OCI-LY1 (cell line): ENCODE measurements around the gene RNF11.

Experiments
- H2AFZ ChIP-seq: fragments of 200-600 bp; sonication (generic), shearing (Covaris generic); 2 replicates; pipeline ENCODE4 v1.6.0; 2014; ENCODE audit warnings: antibody characterized with exemption, mild to moderate bottlenecking, low read length
- H3F3A ChIP-seq: fragments of 200-600 bp; sonication (generic), shearing (Covaris generic); 2 replicates; pipeline ENCODE4 v1.6.0; 2014; ENCODE audit warnings: mild to moderate bottlenecking, antibody characterized with exemption, low read length, moderate library complexity; ENCODE audit not compliant: insufficient read depth
- H3K27ac ChIP-seq: fragments of 200-600 bp; sonication (generic); 2 replicates; pipeline ENCODE4 v1.5.1; 2014; ENCODE audit warnings: low read length, mixed run types, mild to moderate bottlenecking, low read depth; ENCODE audit not compliant: poor library complexity, severe bottlenecking
- H3K27me3 ChIP-seq: fragments of 200-600 bp; sonication (generic); 2 replicates; pipeline ENCODE4 v1.6.0; 2014; ENCODE audit warnings: antibody characterized with exemption, mild to moderate bottlenecking, low read length, moderate library complexity; ENCODE audit not compliant: insufficient read depth
- H3K36me3 ChIP-seq: fragments of 200-600 bp; sonication (generic); 2 replicates; pipeline ENCODE4 v1.6.1; 2014; ENCODE audit warnings: mild to moderate bottlenecking, antibody characterized with exemption, low read length, moderate library complexity, mixed read lengths; ENCODE audit not compliant: insufficient read depth
- H3K4me1 ChIP-seq: fragments of 200-600 bp; sonication (generic); 2 replicates; pipeline ENCODE4 v1.5.1; 2014; ENCODE audit warnings: mild to moderate bottlenecking, low read length, moderate library complexity; ENCODE audit not compliant: insufficient read depth, severe bottlenecking
- H3K4me2 ChIP-seq: fragments of 200-600 bp; sonication (generic), shearing (Covaris generic); 2 replicates; pipeline ENCODE4 v1.6.1; 2014; ENCODE audit warnings: low read length
- H3K4me3 ChIP-seq: fragments of 200-600 bp; sonication (generic); 2 replicates; pipeline ENCODE4 v1.5.1; 2014; ENCODE audit warnings: low read length, low read depth, mild to moderate bottlenecking, mixed read lengths; ENCODE audit not compliant: poor library complexity, severe bottlenecking
- H3K79me2 ChIP-seq: fragments of 200-600 bp; shearing (Covaris generic); 2 replicates; pipeline ENCODE4 v1.6.1; 2016; ENCODE audit warnings: mixed run types, low read length, mixed read lengths; ENCODE audit not compliant: insufficient read depth
- H3K9ac ChIP-seq: fragments of 200-600 bp; sonication (generic), shearing (Covaris generic); 2 replicates; pipeline ENCODE4 v1.6.1; 2014; ENCODE audit warnings: mild to moderate bottlenecking, low read length, mixed read lengths
- H3K9me2 ChIP-seq: fragments of 200-600 bp; sonication (generic), shearing (Covaris generic); 2 replicates; pipeline ENCODE4 v1.6.1; 2014; ENCODE audit warnings: low read depth, mild to moderate bottlenecking, low read length, mixed read lengths
- H3K9me3 ChIP-seq: fragments of 200-600 bp; shearing (Covaris generic); 2 replicates; pipeline ENCODE4 v1.6.1; 2014; ENCODE audit warnings: low read length, mixed read lengths
- H4K20me1 ChIP-seq: fragments of 200-600 bp; sonication (generic), shearing (Covaris generic); 2 replicates; pipeline ENCODE4 v1.6.0; 2016; ENCODE audit warnings: mild to moderate bottlenecking, low read length; ENCODE audit not compliant: insufficient read depth
- EZH2 ChIP-seq: fragments of 200-600 bp; sonication (generic), shearing (Covaris generic); IDR thresholded peaks from 2 replicates; pipeline ENCODE4 v1.8.0; 2017; ENCODE audit warnings: borderline replicate concordance, mixed run types, mild to moderate bottlenecking, antibody characterized with exemption, low read length, moderate library complexity, mixed read lengths
- TF ChIP-seq, protein P1 (sequence below): fragments of 200-600 bp; sonication (generic), shearing (Covaris generic); IDR thresholded peaks from 2 replicates; pipeline ENCODE4 v1.5.1; 2017; ENCODE audit warnings: mild to moderate bottlenecking, antibody characterized with exemption, low read length, moderate library complexity, mixed read lengths

The RNF11 gene

DNA sequence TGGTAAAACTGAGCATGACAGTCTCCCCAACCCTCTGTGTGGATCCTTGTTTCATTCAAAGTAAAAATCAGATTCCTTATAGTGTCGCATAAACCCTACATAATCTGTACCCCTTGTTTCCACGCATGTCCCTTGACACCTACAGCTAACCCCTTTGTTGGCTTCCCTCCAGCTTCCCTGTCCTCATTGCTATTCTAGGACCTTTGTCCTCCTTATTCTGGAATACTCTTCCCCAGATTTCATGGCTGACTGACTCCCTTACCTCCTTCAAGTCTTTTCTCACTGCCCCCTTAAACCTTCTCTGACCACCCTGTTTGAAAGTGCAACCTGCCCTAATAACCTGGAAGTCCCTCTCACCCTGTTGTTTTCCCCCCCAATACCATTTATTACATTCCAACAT lies 4.0 kb downstream of the RNF11 start:
- Histone ChIP-seq H3K9me3 (no peaks in the 10 kb centered on the region), H3K36me3 (no peaks in the 10 kb centered on the region), H3K27me3 (no peaks in the 10 kb centered on the region), H3K4me1 (peaks cover 22% of the 10 kb centered on the region), H3K4me2 (no peak overlapping the region), H3K79me2 (no peaks in the 10 kb centered on the region), H3K9me2 (no peaks in the 10 kb centered on the region), H3F3A (no peaks in the 10 kb centered on the region), H3K4me3 (no peak overlapping the region), H4K20me1 (0 out of 2 replicates have a peak, but pooled peaks cover 2% of the 10 kb centered on the region), H3K27ac (no peak overlapping the region), H3K9ac (no peak overlapping the region), H2AFZ (no peak overlapping the region)
- TF ChIP-seq, protein P1, sequence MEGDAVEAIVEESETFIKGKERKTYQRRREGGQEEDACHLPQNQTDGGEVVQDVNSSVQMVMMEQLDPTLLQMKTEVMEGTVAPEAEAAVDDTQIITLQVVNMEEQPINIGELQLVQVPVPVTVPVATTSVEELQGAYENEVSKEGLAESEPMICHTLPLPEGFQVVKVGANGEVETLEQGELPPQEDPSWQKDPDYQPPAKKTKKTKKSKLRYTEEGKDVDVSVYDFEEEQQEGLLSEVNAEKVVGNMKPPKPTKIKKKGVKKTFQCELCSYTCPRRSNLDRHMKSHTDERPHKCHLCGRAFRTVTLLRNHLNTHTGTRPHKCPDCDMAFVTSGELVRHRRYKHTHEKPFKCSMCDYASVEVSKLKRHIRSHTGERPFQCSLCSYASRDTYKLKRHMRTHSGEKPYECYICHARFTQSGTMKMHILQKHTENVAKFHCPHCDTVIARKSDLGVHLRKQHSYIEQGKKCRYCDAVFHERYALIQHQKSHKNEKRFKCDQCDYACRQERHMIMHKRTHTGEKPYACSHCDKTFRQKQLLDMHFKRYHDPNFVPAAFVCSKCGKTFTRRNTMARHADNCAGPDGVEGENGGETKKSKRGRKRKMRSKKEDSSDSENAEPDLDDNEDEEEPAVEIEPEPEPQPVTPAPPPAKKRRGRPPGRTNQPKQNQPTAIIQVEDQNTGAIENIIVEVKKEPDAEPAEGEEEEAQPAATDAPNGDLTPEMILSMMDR, result no peak
- TF ChIP-seq EZH2, result no peak

DNA sequence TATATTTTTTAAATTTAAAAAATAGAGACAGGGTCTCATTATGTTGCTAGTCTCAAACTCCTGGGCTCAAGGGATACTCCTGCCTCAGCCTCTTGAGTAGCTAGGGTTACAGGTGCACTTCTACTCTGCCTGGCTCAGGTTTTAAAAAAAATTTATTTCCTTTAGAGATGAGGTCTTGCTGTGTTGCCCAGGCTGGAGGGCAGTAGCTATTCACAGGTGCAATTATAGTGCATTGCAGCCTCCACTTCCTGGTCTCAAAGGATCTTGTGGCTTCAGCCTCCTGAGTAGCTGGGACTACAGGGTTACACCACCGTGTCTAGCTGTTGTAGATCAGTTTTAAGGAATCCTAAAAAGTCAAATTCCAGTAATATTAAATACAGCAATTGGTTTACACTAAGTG lies 5.0 kb downstream of the RNF11 start:
- 0 out of 2 replicates have a peak, but pooled peaks cover 2% of the 10 kb centered on the region for H4K20me1 ChIP-seq
- no peaks in the 10 kb centered on the region for H3K27me3 ChIP-seq
- no peaks in the 10 kb centered on the region for H3K36me3 ChIP-seq
- no peak for TF ChIP-seq EZH2
- TF ChIP-seq, protein P1, result no peak
- no peaks in the 10 kb centered on the region for H3K9me3 ChIP-seq
- H3K4me3 ChIP-seq, result no peak overlapping the region
- H2AFZ ChIP-seq, result no peak overlapping the region
- H3K4me2 ChIP-seq, result no peak overlapping the region
- no peak overlapping the region for H3K9ac ChIP-seq
- no peak overlapping the region for H3K27ac ChIP-seq
- no peaks in the 10 kb centered on the region for H3F3A ChIP-seq
- no peaks in the 10 kb centered on the region for H3K79me2 ChIP-seq
- no peaks in the 10 kb centered on the region for H3K9me2 ChIP-seq
- peaks cover 14% of the 10 kb centered on the region for H3K4me1 ChIP-seq

DNA sequence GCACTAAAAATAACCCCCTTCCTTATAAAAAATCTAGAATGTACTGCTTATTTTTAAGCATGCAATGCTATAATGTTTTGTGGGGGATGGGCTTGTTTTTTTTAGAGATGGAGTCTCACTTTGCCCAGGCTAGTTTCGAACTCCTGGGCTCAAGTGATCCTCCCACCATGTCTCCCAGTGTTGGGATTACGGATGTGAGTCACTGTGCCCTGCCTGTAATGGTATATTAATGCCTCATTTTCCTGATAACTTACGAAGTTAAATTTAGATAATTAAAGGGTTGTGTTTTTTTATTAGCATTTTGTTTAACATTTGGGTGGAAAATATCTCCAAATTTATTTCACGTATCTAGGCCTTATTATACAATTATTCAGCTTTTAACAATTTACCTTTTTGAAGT lies 6.5 kb downstream of the RNF11 start:
- H4K20me1 ChIP-seq, result 0 out of 2 replicates have a peak, but pooled peaks cover 2% of the 10 kb centered on the region
- no peaks in the 10 kb centered on the region for H3F3A ChIP-seq
- no peak overlapping the region for H3K4me3 ChIP-seq
- H3K79me2 ChIP-seq, result no peaks in the 10 kb centered on the region
- H2AFZ ChIP-seq, result no peak overlapping the region
- H3K4me1 ChIP-seq, result peaks cover 4% of the 10 kb centered on the region
- no peak overlapping the region for H3K4me2 ChIP-seq
- TF ChIP-seq, protein P1, result no peak
- TF ChIP-seq EZH2, result no peak
- no peaks in the 10 kb centered on the region for H3K27me3 ChIP-seq
- H3K9me3 ChIP-seq, result no peaks in the 10 kb centered on the region
- H3K9me2 ChIP-seq, result no peaks in the 10 kb centered on the region
- no peak overlapping the region for H3K9ac ChIP-seq
- H3K36me3 ChIP-seq, result no peaks in the 10 kb centered on the region
- no peak overlapping the region for H3K27ac ChIP-seq
